Neural progenitor cell (in vitro differentiated cells): ENCODE data around the gene UBE2J1.

Source experiments
- CTCF ChIP-seq: fragments of 200-600 bp; sonication (generic); IDR thresholded peaks from 2 replicates; pipeline ENCODE4 v1.5.1; 2017; ENCODE audit warnings: antibody characterized with exemption, mild to moderate bottlenecking
- EZH2 ChIP-seq: fragments of 200-600 bp; sonication (generic); IDR thresholded peaks from 2 replicates; pipeline ENCODE4 v1.6.1; 2017; ENCODE audit warnings: antibody characterized with exemption, mild to moderate bottlenecking, moderate library complexity
- EZH2phosphoT487 ChIP-seq: fragments of 200-600 bp; sonication (generic); IDR thresholded peaks from 2 replicates; pipeline ENCODE4 v1.6.1; 2017; ENCODE audit warnings: antibody characterized with exemption

GRCh38 chr6:89400050-89400449 is 47.5 kb upstream of the UBE2J1 start:
- no peak for TF ChIP-seq CTCF
- TF ChIP-seq EZH2 = no peak
- no peak for TF ChIP-seq EZH2phosphoT487
